Central memory CD4-positive, alpha-beta T cell (primary cell): ENCODE results near the gene TOMM22.

ENCODE experiments used
- DNase-seq: peaks from one replicate; pipeline ENCODE4 v3.0.0; 2022

TOMM22 gene

DNA sequence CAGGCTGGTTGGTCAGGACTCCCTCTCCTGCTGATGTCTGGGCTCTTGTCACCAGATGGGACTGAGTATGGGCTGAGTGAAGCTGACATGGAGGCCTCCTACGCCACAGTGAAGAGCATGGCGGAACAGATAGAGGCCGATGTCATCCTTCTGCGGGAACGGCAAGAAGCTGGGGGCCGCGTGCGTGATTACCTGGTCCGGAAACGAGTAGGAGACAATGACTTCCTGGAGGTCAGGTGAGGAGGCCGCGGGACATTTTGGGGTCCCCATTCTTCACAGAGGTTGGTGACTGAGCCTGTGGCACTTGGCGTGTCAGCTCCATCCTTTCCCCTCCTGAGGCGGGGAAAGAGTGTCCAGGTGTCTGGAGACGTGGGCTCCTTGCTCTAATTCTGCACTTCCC, 34.1 kb downstream of the TOMM22 start:
- no peak for DNase-seq

DNA sequence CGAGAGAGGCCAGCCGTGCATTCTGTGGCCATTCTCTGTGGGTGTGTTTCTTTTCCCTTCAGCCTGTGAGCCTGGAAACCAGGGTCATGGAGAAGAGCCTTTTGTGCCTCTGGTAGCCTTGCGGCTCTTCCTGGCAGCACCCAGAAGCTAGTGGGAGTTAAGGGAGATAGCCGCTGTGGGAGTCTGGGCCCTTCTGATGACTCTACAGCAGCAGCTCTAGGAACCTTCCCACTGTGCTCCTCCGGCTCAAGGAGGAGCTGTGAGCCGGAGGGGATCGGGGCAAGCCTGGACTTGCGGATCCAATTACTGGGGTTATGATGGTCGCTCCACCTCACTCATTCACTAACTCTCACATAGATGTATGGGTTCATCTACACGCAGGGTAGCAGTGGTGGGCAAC, 34.5 kb downstream of the TOMM22 start:
- no peak for DNase-seq

DNA sequence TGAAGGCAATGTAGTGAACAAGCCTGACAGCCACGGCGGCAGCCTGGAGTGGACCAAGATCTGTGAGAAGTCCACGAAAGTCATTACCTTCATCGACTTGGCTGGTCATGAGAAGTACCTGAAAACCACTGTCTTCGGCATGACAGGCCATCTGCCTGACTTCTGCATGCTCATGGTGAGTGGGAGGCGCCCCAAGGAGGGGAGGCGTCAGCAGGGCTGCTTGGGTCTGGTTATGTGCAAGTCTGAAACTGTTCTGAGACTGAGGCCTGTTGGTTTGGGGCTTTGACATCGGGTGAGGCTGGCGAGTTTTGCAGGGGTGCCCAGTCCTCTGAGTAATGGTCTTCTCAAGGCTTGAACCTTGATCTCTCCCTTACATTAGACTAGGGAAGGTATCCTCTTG, 35.1 kb downstream of the TOMM22 start:
- no peak for DNase-seq

DNA sequence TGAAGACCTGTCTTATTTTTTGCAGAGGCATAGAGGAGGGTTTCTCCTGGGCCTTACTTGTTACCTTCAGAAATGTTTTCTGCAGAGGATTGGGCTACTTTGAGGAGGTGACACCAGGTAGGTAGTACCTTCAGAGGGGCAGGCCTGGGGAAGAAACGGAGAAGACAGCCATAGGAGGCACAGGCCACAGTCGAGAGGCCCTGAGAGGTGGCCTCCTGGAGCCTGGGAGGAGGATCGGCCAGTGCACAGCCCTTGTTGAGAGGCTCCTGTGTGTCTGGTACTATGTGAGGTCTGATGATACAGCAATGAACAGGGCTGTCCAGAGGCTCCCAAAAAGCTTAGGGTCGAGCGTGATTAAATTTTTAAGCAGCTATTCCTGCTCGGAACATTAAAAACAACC, 35.5 kb downstream of the TOMM22 start:
- DNase-seq = no peak

DNA sequence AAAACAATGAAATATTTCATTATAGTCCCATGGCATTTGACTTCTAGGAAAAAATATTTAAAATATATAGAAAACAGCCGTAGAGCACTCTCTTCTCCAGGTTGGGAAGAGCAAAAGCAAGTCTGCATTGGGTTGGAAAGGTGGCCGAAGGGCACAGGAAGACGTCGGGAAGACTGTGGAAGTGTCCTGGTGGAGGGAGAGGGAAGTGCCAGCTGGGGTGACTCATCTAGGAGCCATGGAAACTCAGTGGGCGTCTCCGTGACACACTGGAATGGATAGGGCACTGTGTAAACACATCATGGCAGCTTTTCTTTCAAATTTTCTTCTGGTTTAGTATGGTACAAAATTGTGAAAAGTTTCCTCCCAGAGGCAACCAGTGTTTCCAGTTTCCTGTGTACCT, 36.7 kb downstream of the TOMM22 start:
- DNase-seq = no peak

DNA sequence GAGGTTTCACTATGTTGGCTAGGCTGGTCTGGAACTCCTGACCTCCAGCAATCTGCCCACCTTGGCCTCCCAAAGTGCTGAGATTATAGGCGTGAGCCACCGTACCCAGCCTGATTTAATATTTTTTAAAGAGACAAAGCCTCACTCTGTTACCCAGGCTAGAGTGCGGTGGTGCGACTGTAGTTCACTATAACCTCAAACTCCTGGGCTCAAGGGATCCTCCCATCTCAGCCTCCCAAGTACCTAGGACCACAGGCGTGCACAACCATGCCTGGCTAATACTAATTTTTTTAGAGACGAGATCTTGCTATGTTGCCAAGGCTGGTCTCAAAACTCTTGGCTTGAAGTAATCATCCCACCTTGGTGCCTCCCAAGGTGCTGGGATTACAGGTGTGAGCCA, 37.4 kb downstream of the TOMM22 start:
- no peak for DNase-seq

DNA sequence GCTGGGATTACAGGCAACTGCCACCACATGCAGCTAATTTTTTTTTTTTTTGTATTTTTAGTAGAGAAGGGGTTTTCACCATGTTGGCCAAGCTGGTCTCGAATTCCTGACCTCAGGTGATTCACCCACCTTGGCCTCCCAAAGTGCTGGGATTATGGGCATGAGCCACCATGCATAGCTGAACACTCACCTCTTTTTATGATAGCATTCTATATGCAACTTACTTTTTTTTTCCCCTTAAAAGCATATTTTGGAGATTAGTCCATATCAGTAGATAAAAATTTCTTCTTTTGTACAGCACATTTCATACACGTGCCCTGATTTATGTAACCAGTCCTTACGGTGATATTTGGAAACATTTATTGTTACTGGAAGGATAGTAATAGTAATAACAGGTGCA, 38.6 kb downstream of the TOMM22 start:
- DNase-seq = no peak

DNA sequence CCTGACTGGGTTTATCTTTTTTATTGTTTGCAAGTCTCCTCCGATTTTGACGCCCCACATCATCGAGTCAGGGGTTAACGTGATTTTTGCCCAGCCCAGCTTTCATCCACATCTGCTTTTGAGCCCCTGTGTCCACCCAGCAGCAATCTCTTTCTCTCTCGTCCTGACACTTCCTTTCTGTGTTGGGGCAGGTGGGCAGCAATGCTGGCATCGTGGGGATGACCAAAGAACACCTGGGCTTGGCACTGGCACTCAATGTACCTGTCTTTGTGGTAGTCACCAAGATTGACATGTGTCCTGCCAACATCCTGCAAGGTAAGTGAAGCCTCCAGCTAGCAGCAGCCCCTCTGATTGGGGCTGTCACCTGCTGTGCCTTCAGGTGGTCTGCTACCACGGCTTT, 39.8 kb downstream of the TOMM22 start:
- DNase-seq = no peak

DNA sequence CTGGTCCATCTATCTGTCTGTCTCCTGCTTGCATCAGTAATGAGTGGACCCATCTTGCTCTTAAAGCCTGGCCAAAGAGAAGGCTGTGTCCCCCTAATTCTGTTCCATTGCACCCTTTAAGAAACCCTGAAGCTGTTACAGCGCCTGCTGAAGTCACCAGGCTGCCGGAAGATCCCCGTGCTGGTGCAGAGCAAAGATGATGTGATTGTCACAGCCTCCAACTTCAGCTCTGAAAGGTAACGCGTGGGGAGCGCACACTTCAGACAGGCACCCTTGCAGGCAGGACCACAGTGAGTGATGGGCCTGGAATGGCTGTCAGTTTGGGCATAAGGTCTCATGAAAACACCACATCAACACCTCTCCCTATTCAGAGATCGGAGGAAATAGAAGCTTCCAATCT, 42.4 kb downstream of the TOMM22 start:
- DNase-seq = no peak

DNA sequence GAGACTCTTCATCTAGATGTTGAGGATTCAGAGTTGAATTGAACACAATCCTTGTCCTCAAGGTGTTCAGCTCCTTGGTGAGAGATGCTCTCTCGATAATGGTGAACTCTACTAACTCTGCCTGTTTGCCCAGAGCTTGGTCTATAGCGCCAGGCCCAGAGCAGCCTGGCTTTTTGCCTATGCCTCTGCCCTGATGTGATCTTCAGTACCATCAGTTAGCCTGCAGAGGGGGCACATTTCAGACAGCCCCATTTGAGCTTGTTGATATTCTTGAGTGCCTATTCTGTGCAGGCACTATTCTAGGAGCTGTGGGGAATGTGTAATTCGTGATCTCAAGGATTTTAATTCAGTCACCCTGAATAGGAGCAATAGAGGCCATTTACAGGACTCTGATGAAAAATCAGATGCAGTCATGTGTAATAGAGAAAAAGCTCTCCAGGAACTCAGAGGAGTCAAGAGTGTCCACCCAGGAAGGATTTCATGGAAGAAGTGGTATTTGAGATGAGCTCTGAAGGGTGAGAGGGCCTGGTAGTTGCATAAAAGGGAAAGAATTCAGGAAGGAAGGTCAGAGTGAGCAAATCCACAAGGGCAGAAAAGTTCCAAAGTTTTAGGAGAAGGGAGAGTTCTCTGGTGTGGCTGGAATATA, 43.3 kb downstream of the TOMM22 start:
- DNase-seq = peak; percentile 38

DNA sequence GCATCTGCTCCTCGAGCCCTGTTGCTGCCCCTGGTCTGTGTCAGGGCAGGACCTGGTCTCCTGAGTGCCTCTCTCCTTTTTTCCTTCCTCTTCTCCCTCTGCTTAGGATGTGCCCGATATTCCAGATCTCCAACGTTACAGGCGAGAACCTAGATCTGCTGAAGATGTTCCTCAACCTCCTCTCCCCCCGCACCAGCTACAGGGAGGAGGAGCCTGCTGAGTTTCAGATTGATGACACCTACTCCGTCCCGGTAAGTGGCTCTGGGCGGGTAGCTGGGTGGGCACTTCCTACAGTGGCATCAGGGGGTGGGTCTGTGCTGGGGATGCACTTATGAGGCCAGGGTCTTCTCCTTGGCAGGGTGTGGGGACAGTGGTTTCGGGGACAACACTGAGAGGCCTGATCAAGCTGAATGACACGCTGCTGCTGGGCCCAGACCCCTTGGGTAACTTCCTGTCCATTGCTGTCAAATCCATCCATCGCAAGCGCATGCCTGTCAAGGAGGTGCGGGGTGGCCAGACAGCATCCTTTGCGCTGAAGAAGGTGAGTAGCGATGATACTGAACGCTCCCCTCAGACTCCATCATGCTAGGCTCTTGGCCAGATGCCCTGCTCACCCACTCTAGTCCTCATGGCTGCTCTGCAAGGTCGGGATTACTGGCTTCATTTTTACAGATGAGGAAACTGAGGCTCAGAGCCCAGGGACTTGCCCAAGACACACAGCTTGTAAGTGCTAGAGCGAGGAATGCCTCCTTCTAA, 44.3 kb downstream of the TOMM22 start:
- no peak for DNase-seq

DNA sequence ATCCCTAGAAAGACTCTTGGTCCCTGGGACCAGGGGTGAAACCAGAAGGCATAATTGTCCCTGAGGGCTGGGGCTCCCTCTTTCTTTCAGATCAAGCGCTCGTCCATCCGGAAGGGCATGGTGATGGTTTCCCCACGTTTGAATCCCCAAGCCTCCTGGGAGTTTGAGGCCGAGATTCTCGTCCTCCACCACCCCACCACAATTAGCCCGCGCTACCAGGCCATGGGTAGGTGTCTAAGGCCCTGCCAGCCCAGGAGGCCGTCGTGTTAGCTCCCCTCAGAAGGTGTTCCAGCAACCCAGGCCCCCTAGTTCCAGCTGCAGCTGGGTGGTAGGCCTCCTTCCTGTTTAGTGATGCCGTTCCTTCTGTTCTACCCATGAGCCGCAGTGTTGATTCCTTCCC, 45.4 kb downstream of the TOMM22 start:
- no peak for DNase-seq

DNA sequence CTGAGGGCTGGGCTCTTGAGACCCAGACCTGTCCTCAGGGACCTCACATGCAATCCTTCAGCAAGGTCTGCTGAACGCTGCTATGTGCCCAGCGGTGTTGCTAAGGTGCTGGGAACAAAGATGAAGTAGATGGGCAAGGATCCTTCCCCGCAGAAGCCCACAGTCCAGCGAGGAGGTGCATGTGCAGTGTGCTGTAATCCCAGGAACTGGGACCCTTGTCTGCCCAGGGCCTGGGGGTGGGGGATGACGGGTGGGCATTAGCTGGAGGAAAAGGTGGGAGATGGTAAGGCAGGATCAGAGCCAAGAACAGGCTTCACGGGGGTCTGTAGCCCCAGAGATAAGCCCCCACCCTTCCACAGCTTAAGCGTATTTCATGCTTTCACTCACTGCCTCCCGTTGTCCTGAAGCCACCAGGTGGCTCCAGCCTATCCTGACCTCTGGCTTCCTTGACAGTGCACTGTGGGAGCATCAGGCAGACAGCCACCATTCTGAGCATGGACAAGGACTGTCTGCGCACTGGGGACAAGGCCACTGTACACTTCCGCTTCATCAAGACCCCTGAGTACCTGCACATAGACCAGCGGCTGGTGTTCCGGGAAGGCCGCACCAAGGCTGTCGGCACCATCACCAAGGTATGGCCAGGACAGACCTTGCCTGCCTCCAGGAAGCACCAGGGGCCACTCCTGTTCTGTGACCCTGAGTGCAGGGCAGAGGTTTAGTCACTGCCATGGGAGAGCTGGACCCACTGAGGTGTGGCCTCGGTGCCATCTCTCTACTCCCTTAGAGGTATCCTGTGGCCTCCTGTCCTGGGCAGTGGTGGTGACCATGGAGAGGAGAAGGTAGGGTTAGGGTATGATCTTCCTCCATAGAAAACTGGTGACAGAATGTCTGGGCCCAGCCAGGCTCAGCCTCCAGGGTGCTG, 46.0 kb downstream of the TOMM22 start:
- DNase-seq = no peak

DNA sequence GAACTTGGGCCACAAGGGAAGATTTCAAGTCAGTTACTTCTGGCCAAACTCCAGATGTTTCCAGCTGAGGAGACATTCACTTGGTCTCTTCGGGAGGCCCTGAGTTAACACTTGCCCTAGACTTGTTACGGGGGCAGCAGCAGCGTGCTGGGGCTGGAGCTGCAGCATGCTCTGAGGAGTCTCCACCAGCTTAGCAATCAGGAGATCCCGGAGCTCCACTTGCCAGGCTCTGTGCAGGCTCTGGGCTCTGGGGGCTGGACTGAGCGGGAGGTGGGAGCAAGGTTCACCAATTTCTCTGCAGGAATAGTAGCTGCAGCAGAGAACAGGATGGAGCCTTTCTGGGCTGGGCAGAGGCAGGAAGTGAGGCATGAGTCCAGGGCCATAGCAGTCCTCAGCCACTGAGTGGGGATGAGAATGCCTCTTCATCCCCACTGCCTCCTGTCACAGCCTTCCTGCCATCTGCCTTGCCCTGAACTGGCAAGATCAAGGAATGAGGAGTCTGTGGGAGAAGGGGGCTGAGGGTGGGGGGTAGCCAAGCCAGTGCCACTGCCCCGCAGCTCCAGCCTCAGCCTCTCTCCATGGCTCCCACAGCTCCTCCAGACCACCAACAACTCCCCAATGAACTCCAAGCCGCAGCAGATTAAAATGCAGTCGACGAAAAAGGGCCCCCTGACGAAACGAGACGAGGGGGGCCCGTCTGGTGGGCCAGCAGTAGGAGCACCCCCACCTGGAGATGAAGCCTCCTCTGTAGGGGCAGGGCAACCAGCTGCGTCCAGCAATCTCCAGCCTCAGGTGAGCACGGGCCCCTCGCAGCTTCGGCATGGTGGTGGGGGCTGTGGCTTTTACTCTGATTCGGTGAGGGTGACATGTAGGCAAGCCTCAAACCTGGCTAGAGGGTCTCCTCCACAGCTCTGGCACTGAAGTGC, 47.4 kb downstream of the TOMM22 start:
- no peak for DNase-seq

DNA sequence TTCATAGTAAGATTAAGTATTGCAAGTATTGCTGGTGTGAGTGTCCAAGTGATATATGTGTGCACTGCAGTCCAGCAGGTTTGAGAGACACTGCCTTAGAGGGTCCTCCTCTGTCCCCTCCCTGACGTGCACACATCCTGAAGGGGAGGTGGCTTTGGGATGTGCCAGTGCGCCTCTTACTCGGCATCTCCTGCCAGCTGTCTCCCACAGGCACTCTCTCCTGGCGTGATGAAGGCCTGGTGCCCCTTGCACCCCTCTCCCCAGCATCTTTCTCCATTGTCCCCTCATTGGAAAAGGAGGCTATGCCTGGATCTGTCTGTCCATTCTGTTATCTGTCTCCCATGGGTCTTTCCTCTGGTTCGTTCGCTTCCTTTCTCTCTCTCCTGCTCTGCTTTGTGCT, 48.2 kb downstream of the TOMM22 start:
- DNase-seq = no peak

DNA sequence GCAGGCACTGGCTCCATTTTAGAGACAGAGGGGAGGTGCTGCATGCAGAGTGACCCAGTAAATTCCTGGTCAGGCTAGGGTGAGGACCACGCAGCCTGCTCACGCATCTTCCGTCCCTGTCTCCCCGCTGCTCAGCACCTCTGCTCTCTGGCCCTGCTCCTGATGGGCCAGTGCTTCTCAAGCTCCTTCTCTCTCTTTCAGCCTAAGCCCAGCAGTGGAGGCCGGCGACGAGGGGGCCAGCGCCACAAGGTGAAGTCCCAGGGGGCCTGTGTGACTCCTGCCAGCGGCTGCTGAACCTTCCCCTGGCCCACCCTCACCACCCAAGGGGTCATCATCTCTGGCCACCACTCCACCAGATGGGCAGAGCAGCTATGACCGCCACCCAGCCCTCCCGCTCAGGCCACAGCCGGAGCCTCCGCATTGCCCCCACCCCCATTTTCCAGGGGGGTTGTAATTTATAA, 48.7 kb downstream of the TOMM22 start:
- DNase-seq = no peak

DNA sequence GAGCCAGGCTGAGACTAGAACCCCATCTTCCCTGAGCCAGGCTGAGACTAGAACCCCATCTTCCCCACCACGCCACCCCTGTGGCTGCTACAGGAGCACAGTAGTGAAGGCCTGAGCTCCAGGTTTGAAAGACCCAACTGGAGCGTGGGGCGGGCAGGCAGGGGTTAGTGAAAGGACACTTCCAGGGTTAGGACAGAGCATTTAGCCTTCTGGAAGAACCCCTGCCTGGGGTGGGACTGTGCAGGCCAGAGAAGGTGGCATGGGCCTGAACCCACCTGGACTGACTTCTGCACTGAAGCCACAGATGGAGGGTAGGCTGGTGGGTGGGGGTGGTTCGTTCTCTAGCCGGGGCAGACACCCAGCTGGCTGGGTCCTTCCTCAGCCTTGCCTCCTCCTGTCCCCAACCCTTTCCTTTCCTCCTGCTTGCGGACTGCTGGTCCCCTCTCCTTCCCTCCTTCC, 50.0 kb downstream of the TOMM22 start:
- no peak for DNase-seq

DNA sequence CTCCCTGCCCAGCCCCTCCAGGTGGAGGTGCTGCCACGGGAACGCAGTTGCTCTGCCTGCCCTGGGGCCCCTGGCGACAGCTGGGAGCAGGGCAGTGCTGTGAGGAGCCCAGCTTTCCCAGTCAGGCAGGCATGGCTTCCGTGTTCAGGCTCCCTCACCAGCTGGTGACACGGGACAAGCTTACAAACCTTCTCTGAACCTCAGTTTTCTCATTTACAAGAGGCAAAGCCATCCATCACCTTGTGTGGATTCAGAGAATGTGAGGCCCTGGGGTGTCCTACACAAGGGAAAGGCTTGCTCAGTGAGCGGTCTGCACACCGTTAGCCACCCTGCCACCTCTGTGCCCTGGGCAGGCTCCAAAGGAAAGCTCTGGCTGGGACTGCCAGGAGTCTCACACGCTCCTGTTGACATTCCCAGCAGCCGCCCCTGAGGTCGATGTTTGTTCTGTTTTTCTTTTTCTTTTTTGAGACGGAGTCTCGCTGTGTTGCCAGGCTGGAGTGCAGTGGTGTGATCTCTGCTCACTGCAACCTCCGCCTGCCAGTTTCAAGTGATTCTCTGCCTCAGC, 50.6 kb downstream of the TOMM22 start:
- no peak for DNase-seq

DNA sequence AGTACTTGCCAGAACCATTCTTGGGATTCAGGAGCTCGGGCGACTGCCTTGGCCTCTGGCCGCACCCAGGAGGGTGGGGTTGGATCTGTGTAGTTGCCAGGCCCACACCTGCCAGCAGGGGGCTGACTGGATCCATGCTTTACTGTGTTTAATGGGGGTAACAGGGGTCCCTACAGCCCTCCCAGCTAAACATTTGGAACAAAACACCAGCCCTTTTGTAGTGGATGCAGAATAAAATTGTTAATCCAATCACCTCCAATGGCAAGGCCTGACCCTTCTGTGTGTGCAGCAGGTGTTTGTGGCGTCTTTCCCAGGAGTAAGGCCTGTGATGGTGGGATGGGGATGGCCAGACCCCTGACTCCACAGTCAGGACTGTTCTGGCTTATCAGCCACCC, 51.6 kb downstream of the TOMM22 start:
- peak; percentile 29 for DNase-seq

DNA sequence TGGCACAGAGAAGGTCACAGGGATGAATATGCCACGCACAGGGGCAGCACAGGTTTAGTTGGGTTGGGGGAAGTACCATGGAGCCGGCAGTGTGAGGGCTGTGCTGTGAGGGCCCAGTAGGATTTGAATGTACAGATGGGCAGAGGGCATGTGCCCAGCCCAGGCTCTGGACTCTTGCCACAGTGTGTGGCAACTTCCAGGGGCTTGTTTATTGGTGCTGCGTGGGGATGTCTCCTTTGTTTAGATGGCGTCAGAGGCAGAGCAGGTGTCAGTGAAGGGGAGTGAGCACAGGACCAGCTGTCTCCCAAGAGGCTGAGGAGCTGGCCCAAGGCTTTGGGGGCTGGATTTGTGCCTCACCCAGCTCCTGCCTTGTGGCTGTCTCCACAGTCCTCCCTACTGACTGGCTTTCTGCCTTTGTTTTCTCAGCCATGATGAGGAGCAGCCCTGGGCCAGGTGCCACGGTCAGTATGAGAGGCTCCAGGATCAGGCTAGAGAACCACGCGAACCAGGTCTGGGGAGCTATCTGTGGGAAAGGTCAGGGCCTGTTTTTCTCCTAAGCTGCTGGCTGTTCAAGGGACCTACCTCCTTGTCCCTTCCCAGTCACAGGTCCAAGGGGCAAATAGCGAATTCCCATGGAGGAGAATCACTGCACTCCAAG, 52.1 kb downstream of the TOMM22 start:
- DNase-seq = no peak

DNA sequence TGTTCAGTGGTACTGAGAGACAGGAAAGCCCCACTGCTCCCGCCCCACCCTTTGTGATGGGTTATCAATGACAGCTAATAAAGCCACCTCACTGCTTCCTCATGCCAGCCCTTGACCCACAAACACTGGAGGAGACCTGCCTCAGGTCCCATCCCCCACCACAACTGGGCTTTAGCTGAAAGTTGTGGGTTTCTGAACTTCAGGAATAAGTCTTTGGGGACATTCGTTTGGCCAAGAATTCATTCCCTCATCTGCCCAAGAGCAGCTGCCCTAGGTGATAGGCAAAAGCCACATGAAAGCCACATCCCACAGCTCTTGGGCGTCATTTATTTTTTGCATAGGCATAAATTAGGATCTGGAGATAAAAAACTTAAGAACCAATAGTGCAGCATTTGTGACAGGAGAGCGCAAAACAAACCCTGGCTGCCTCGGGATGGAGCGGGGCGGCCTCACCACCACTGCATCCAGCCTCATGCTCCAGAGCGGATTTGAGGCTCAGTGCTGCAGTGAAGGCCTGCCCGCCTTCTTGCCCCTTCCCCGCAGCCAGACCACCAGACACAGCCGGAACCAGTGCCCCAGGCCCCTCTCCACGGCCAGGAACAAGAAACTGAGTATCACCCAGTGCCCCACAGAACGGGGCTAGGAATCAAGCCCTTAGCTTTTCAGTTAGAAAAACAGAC, 52.8 kb downstream of the TOMM22 start:
- no peak for DNase-seq
